Pulmonary artery endothelial cell (primary cell): ENCODE results near the gene PNPLA7. TPM values are rescaled to one million over a fixed set of nuclear protein-coding genes. Genes with fewer than 3 reads are reported as not detected.
A peak's percentile ranks its signal among the peaks of the same experiment; 100 is the strongest.
"Not testable (repeated sequence)": the region's sequence is repeated elsewhere in the genome, so short reads cannot be mapped to it uniquely, and the experiment has no call there.

ENCODE experiments used
- DNase-seq: peaks from one replicate; pipeline ENCODE4 v3.0.0-alpha.2; 2011; ENCODE audit warnings: low read depth, low spot score
- total RNA-seq: library from RNA; depleted of rRNA; stranded (reverse); fragments of >200 nt; gene quantifications from 2 replicates; pipeline ENCODE4 v1.2.3, GENCODE V29; 2014

Gene PNPLA7
- total RNA-seq, 1 donor from 2014 or later = 0.20 TPM

DNA sequence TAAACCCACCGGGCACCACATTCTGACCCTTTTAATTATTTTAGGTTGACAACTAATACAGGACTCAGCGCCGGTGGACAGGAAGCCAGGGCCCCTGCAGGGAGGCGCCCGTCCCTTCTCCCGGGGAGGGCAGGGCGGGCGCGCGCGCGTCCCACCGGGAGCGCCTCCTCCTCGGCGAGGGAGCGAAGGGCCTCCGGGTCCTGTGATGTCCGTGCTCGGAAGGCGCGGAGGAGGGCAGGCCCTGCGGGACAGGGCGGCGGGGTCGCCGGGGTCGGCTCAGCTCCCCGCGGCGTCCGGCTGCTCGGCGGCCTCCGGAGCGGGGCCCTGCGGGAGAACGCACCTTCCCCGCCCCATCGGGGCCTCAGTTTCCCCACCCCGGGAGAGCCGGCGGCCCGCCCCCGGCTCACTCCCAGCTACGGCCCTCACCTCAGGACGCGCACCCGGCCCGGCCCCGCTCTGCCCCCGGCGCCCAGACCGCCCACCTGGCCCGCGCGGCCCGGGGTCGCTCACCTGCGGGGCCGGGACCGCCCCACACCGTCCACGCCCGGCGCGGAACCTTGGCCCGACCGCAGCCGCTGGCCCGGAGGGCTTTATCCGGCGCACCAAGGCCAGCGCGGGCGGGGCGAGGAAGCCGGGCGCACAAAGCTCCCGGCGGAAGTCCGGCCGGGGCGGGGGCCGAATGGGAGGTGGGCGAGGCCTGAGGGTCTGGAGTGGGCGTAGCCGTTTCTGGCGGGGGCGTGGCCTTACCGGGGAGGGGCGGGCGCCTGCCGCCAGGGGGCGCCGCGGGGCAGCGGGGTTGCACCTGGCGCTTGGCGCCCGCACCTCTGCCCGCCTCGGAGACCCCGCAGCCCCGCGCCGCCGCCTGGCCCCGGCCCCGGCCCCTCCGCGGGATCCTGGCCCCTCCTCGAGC lies 127.3 kb downstream of the PNPLA7 start, which contains the start of the genes EXD3 and NOXA1:
EXD3 (minus strand) TSS at position 559 of the 910 bp plus-strand sequence. CDS start 27,805 bp downstream, outside the sequence.
NOXA1 (plus strand) TSS at position 790 of the 910 bp plus-strand sequence. CDS start 137 bp downstream, outside the sequence.
- DNase-seq = peak; percentile 63

DNA sequence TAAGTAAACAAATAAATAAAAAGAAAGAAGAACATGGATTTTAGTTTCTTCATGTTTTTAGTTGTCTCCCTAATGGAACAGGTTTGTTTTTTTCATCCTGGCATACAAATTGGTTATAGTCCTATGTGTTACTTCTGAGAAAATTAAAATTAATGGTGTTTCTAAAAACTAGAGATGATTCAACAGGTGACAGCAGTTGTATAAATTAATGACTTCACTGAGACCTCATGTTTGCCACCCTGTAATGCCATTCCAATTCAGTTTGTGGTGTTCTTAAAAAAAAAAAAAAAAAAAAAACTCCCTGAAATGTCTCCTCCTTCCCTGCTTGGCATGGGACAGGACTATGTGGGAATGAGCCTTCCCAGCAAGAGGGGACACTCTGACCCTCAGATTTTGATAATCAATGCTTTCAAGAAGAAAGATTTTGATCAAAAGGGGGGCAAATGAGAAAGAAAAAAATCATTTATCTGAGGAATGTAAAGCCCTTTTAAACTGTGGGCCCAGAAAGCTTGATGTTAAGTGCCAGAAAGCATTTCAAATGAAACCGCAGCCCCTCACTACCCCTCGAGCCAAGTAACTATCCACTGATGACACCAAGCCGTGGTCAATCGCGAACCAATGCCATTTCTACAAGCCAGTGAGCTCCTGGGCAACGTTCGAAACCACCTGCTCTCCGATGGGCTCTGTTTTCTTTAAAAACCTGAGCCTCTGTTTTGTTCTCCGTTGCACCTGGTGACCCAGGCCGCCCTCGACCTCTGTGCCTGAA lies 128.2 kb downstream of the PNPLA7 start:
- no peak for DNase-seq

DNA sequence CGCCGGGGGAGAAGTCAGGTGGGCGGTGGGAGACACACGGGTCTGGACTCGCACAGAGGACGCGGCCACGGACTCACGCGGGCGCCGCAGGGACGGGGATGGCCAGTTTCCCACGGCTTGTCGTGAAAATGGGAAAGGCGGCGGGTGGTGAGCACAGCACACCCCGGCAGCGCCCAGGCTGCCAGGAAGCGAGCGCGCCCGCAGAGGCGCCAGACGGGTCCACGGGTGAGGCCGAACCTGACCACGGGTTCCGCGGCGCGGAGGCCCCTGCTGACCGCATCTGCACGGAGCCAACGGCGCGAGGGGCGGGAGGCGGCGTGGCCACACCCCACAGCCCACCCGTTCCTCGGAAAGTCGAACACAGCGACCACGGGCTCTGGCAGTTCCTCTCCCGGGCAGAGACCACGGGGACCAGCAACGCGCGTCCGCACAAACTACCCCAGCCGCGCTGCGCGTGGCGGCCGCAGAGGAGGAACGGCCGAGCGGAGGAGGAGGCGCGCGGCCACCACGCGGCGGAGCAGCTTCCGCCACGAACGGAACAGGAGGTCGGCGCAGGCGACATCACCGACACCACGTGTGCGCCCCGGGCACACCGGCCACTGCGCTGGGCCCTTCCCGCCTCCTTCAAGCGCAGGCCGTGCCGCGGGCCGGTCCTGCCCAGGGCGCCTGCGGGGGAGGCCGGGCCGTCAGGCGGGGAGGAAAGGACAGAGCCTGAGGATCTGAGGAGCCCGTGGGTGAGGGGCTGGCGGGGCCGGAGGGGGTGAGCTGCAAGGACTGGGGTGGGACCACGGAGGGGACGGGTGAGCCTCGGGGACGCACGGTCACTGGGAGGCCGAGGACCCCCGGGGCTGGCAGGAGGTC lies 132.8 kb downstream of the PNPLA7 start:
- no peak for DNase-seq

DNA sequence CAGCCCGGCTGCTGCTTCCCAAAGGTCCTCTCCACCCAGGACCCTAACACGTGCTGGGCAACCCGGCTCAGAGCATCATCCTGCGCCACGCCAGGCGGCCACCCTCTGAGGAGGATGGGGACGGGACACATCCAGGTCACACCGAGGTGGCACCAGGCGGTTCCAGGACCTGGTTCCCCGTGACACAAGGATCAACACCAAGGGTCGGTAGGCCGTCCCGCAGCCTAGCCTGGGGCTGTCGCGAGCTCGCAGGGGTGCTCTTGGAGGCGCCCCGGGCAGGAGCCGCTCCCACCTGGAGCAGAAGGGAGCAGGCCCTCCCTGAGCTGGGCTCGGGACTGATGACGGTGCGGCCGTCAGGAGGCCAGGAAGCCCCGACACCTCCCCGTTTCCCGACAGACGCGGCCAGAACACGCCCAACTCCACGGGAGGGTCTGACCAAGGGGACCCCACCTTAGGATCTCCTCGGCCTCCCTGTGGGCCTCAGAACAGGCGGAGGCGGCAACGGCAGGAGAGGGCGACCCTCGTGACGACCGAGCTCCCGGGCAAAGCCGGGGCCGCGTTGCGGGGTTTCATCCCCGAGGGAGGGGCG lies 133.5 kb downstream of the PNPLA7 start:
- no peak for DNase-seq

DNA sequence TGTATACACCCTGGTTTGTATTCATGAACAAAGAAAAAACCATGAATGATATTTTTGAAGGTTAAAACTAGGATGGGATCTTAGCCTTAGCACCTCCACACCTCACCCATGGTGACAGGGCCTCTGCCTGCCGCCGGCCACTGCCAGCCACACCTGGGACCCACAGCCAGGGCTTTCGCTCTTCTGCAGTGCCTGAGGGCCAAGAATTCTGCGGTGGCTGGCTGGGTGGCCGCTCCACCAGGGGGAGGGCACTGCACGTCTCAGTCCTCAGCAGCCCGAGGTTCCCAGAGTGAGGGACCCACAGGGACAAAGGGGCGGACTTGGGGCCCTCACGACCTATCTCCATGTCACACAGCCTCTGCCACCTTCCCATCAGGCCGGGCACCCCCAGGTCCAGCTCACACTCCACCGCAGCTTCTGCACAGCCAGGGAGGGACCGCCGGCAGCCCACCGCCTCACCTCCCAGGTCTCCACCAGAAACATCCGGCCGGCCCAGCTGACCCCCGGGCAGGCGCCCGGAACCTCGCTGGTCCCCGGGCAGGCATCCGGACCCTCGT lies 134.1 kb downstream of the PNPLA7 start:
- DNase-seq = no peak

DNA sequence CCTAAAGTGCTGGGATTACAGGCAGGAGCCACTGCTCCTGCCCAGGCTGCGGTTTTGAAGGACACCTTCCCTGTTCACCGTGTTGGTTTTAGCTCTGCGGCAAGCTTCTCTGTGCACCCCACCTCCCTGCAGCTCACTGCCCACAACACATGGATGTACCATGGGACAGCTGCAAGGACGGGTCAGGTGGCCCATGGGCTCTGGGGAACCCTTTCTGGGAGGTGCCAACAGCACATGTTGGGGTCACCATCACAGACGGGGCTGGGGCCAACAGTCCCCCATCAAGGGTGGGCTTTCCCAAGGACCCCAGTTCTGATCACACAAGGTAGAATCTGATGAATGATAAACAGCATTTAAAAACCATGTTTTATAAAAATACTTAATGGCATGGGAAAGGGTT lies 134.8 kb downstream of the PNPLA7 start:
- DNase-seq = no peak

DNA sequence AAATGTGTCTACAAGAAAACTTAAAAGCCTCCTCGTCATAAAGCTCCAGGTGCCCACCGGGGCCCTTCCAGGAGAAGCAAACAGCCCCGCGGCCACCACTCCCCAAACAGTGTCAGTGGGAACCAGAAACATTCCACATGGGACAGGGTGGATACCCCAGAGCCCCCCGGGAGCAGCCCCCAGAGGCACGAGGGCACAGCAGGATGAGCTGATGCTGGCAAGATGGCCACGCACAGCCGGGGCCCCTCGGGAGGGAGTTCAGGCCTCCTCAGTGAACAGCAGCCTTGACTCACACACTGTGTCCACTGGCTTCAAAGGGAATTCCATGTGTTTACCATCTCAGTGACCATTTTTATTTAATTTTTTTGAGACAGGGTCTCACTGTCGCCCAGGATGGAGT lies 137.8 kb downstream of the PNPLA7 start:
- DNase-seq = no peak

DNA sequence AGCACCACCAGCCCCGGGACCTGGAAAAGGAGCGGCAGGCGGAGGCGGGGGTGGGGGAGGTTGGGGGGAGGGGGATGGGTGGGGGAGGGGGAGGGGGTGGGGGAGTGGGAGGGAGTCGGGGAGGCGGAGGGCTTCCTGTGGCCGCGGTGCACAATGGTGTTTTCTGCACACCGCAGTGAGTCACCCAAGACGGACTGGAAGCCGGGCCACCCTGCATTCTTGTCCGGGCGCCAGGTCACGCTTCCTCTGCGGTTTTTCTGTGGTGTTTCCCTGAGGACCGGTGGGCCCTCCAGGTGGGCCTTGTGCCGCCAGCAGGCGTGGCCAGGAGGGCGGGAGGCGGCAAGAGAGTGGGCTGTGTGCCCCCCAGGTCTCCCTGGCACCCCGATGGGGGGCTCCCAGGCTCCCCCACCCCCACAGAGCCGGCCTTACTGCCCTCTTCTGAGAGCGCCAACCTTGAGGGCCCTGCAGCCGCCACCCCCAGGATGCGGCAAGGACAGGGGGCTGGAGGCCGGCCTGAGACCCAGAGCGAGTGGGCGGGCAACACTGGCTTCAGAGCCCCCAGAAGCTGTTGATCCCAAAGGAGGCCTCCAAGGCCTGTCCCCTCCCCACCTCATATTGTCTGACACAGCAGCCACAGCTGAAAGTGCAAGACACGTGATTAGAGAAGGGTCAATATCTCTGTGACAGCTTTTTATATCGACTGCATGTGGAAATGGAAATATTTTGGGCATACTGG lies 138.4 kb downstream of the PNPLA7 start:
- peak; percentile 89 for DNase-seq

DNA sequence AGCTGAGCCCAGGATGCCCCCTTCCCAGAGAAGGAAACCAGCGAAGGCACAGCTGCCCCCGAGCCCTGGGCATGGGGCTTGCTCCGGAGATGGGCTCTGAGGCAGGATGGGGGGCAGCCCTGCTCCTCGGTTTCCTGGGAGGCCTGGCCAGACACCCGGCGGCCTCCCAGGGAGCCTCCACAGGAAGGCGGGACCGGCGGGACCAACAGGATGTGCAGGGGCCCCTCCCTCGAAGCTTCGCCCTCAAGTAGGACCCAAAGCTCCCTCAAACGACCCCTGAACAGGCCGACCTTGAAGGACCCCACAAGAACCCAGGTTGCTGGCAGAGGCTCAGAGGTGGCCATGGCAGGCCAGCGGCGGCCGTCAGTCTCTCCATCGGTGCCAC lies 138.9 kb downstream of the PNPLA7 start:
- DNase-seq = no peak

DNA sequence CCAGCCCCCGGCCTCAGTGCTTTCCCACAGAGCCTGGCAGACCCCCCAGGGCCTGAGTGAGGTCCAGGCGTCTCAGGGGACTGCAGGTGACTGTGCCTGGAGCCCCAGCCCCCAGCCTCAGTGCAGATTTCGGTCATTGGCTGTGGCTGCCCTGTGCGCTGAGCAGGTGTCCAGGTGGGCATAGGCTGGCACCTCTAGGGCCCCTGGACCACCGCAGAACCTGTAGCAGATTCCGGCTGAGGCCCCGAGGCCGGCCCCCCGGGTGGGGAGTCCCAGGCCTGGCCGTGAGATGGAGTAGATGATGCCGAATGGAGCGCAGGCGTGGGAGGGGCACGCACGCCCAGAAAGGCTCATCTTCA lies 139.3 kb downstream of the PNPLA7 start:
- DNase-seq = no peak

DNA sequence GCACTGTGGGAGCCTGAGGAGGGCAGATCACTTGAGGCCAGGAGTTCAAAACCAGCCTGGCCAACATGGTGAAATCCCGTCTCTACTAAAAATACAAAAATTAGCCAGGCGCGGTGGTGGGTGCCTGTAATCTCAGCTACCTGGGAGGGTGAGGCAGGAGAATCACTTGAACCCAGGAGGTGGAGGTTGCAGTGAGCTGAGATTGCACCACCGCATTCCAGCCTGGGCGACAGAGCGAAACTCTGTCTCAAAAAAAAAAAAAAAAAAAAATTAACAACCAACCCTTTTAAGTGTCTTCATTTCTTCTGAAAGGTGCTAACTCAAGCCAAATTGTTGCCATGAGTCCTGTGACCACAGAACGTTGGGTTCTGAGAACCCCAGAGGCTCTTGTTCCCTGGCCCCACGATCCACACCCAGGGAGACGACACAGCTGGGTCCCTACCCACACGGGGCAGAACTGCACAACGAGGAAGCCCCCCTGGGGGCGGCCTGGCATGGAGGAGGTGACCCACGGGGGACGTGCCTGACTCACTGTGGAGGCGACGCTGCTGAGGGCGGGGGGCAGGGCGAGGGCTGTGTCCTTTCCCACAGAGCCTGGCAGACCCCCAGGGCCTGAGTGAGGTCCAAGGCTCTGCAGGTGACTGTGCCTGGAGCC lies 139.8 kb downstream of the PNPLA7 start:
- not testable (repeated sequence) for DNase-seq

Other genes with a start within 250 kb of the PNPLA7 start
- 14.0 and 16.0 TPM in 2 replicates for gene NRARP, start 248.1 kb downstream of the PNPLA7 start, total RNA-seq
- 14.2 and 24.3 TPM in 2 replicates for gene EXD3, start 127.2 kb downstream of the PNPLA7 start, total RNA-seq
- 0.11 and 0.66 TPM in 2 replicates for gene NOXA1, start 127.0 kb downstream of the PNPLA7 start, total RNA-seq
- 0.04 and 0.07 TPM in 2 replicates for gene ENTPD8, start 109.0 kb downstream of the PNPLA7 start, total RNA-seq
- gene NSMF, start 91.1 kb downstream of the PNPLA7 start, total RNA-seq = 20.6 and 23.9 TPM in 2 replicates
- 39.9 and 50.6 TPM in 2 replicates for gene MRPL41, start 1.5 kb upstream of the PNPLA7 start, total RNA-seq
- gene DPH7, start 28.5 kb upstream of the PNPLA7 start, total RNA-seq = 23.1 and 28.0 TPM in 2 replicates
- gene ZMYND19, start 40.1 kb upstream of the PNPLA7 start, total RNA-seq = 26.1 and 28.5 TPM in 2 replicates
- gene ARRDC1, start 55.3 kb upstream of the PNPLA7 start, total RNA-seq = 19.4 and 22.1 TPM in 2 replicates
- 68.3 and 70.8 TPM in 2 replicates for gene EHMT1, start 68.6 kb upstream of the PNPLA7 start, total RNA-seq